ENCODE data around the gene SHB.

DNA sequence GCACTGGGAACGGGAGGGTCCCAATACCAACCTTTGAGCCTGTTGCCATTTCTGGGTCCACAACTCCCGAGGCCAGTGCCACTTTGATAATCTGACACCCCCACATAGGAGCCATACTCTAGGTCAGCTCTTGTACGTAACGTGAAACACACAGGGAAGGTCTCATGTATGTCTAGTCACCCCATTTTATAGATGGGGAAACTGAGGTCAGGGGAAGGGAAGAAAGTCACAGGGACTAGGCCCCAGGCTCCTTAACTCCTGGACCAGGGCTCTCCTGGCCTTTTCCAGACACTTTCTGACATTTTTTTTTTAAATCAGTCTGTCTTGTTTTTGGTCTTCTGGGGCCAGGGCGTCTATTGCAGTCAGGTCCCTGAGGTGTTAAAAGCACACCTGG, 84.8 kb downstream of the SHB start:
- TF ChIP-seq EP300 (IDR thresholded peaks at IDR 0.05; ENCODE audit: low read depth in 2 of 2, low read length in 2 of 2) (no peak), EP300 (CRISPR knock-in tag; IDR thresholded peaks at IDR 0.05; ENCODE audit: borderline replicate concordance) (no peak), TP53 (CRISPR knock-in tag; conservative IDR thresholded peaks at IDR 0.05) (no peak)

Measured in HepG2 (cell line).